ENCODE measurements around the gene SPATA20. TPM values are rescaled to one million over a fixed set of nuclear protein-coding genes. Genes with fewer than 3 reads are reported as not detected.

SPATA20 gene
- total and polyA plus RNA-seq, 2 of the 13 experiments (the other 11 are each of a cell fraction or from before 2014, with no cell fraction given): 36.1 to 64.8 TPM

DNA sequence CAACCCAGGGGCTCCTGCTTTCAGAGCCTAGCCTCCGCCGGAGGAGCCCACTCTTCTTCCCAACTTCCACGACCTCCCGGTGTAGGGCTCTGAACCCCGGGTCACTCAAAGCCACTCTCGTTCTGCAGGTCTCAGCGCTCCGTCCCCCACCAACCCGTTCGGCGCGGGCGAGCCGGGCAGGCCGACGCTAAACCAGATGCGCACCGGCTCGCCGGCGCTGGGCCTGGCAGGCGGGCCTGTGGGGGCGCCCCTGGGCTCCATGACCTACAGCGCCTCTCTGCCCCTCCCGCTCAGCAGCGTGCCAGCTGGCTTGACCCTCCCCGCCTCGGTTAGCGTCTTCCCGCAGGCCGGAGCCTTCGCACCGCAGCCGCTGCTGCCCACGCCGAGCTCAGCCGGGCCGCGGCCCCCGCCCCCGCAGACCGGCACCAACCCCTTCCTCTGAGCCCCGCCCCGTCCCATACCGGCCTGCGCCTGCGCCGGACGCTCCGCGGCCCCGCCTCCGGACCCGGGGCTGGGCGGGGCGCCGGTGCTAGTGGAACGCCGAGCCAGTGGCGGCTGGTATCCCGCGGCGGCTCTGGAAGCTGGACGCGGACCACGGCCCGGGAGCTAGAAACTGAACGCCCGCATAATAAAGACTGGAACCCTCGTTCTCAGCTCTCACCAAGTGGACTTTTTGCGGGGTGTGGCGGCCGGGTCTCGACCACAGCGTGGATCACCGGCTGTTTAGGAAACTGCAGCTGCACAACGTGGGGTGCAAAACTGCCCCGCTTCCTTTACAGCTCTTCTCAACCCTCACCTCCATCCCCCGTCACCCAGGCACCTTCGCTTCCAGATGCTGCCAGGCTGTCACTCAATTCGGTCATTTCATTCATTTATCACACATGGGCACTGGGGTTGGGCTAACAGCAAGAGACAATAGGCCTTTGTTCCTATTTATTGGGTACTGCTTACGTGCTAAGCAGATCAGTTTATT lies 5.0 kb upstream of the SPATA20 start (continued):
- TF ChIP-seq, protein P1, sequence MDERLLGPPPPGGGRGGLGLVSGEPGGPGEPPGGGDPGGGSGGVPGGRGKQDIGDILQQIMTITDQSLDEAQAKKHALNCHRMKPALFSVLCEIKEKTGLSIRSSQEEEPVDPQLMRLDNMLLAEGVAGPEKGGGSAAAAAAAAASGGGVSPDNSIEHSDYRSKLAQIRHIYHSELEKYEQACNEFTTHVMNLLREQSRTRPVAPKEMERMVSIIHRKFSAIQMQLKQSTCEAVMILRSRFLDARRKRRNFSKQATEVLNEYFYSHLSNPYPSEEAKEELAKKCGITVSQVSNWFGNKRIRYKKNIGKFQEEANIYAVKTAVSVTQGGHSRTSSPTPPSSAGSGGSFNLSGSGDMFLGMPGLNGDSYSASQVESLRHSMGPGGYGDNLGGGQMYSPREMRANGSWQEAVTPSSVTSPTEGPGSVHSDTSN (CRISPR knock-in tag; IDR thresholded peaks at IDR 0.05): peak; percentile 52; the same call in 1 of the 2 replicates
- peak; percentile 52 for TF ChIP-seq IKZF4 (CRISPR knock-in tag; IDR thresholded peaks at IDR 0.05; ENCODE audit: borderline replicate concordance, low read depth, not compliant biosample characterization)
- no peak for TF ChIP-seq BHLHE40 (IDR thresholded peaks at IDR 0.05; ENCODE audit: low read length)
- no peak for TF ChIP-seq NFE2L1 (CRISPR knock-in tag; IDR thresholded peaks at IDR 0.05; ENCODE audit: borderline replicate concordance)
- 0 out of 2 replicates have a peak, but pooled peaks have one; percentile 2 for TF ChIP-seq SMAD9 (CRISPR knock-in tag; IDR thresholded peaks at IDR 0.05)
- peak; percentile 72 for TF ChIP-seq MYC (CRISPR knock-in tag; IDR thresholded peaks at IDR 0.05; ENCODE audit: borderline replicate concordance)
- TF ChIP-seq GMEB2 (CRISPR knock-in tag; IDR thresholded peaks at IDR 0.05; ENCODE audit: low read depth): no peak
- TF ChIP-seq, protein P2, sequence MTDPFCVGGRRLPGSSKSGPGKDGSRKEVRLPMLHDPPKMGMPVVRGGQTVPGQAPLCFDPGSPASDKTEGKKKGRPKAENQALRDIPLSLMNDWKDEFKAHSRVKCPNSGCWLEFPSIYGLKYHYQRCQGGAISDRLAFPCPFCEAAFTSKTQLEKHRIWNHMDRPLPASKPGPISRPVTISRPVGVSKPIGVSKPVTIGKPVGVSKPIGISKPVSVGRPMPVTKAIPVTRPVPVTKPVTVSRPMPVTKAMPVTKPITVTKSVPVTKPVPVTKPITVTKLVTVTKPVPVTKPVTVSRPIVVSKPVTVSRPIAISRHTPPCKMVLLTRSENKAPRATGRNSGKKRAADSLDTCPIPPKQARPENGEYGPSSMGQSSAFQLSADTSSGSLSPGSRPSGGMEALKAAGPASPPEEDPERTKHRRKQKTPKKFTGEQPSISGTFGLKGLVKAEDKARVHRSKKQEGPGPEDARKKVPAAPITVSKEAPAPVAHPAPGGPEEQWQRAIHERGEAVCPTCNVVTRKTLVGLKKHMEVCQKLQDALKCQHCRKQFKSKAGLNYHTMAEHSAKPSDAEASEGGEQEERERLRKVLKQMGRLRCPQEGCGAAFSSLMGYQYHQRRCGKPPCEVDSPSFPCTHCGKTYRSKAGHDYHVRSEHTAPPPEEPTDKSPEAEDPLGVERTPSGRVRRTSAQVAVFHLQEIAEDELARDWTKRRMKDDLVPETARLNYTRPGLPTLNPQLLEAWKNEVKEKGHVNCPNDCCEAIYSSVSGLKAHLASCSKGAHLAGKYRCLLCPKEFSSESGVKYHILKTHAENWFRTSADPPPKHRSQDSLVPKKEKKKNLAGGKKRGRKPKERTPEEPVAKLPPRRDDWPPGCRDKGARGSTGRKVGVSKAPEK (CRISPR knock-in tag; IDR thresholded peaks at IDR 0.05; ENCODE audit: borderline replicate concordance): no peak
- no peak for TF ChIP-seq THAP8 (CRISPR knock-in tag; IDR thresholded peaks at IDR 0.05; ENCODE audit: borderline replicate concordance)
- TF ChIP-seq SIN3A (IDR thresholded peaks at IDR 0.05; ENCODE audit: borderline replicate concordance, low read depth, low read length): peak; percentile 90; the same call in 1 of the 2 replicates
- peak; percentile 75; the same call in 1 of the 2 replicates for TF ChIP-seq ZNF142 (CRISPR knock-in tag; IDR thresholded peaks at IDR 0.05)
- no peak for TF ChIP-seq KDM6A (CRISPR knock-in tag; IDR thresholded peaks at IDR 0.05; ENCODE audit: low read depth)
- TF ChIP-seq ZNF264 (CRISPR knock-in tag; IDR thresholded peaks at IDR 0.05): 0 out of 2 replicates have a peak, but pooled peaks have one; percentile 46
- peak; percentile 84 for TF ChIP-seq KAT7 (CRISPR knock-in tag; IDR thresholded peaks at IDR 0.05; ENCODE audit: borderline replicate concordance)
- 0 out of 2 replicates have a peak, but pooled peaks have one; percentile 73 for TF ChIP-seq ZFAT (CRISPR knock-in tag; conservative IDR thresholded peaks at IDR 0.05)

Data from HepG2 (cell line).